ENCODE data around the gene GFAP. TPM values are rescaled to one million over a fixed set of nuclear protein-coding genes. Genes with fewer than 3 reads are reported as not detected.

Gene GFAP
- total and polyA plus RNA-seq, 4 donors = 0.24 to 0.42 (median 0.33) TPM; not detected in 1

DNA sequence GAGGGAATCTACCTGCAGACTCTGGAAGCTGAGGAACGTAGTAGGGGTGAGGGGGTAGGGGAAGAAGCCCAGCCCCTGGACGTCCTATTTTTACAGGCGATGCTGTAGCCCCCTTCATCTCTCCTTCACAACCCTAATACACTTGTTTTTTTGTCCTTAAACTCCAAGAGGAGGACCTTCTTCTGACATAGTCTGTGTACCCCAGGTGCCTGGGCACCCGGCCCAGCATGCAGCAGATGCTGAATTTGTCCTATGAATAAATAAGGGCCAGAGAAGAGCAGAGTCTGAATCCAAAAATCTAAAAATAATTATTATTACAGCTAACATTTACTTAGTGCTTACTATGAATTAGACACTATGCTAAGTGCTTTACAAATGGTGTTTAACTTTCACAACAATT lies 27.2 kb upstream of the GFAP start:
- no peaks in the 10 kb centered on the region for H3K36me3 ChIP-seq (ENCODE audit: control insufficient read depth in 4 of 4, insufficient read depth in 3 of 4, low read depth in 1 of 4, low read length in 3 of 4)
- H3K9me3 ChIP-seq (ENCODE audit: control insufficient read depth in 4 of 4, low read length in 3 of 4) = no peaks in the 10 kb centered on the region
- no peak for DNase-seq (ENCODE audit: low spot score)
- no peak for TF ChIP-seq FOXA2 (IDR thresholded peaks at IDR 0.05)
- TF ChIP-seq RAD21 (IDR thresholded peaks at IDR 0.05) = no peak
- TF ChIP-seq GABPA (IDR thresholded peaks at IDR 0.05 in 1 of 2, conservative IDR thresholded peaks at IDR 0.05 in 1 of 2) = no peak
- TF ChIP-seq ATF3 (IDR thresholded peaks at IDR 0.05) = no peak
- TF ChIP-seq NR2F2 (IDR thresholded peaks at IDR 0.05) = no peak
- no peak for TF ChIP-seq RXRA (IDR thresholded peaks at IDR 0.05)
- H3K9ac ChIP-seq (ENCODE audit: low read depth in 1 of 2, low read length in 2 of 2) = no peak overlapping the region
- peaks cover 3 to 5% (median 4%) of the 10 kb centered on the region in 4 donors for H3K4me1 ChIP-seq (ENCODE audit: control insufficient read depth in 4 of 4, insufficient read depth in 4 of 4, low read length in 3 of 4)
- no peaks in the 10 kb centered on the region for H3K27me3 ChIP-seq (ENCODE audit: control insufficient read depth in 4 of 4, insufficient read depth in 4 of 4, low read length in 3 of 4)
- H3K27ac ChIP-seq (ENCODE audit: low read depth in 1 of 2, low read length in 2 of 2) = no peak overlapping the region
- no peak overlapping the region for H3K4me3 ChIP-seq (ENCODE audit: low read depth in 1 of 3, low read length in 3 of 3)
- WGBS = 90% methylated on average over 4 of the region's 4 CpGs

DNA sequence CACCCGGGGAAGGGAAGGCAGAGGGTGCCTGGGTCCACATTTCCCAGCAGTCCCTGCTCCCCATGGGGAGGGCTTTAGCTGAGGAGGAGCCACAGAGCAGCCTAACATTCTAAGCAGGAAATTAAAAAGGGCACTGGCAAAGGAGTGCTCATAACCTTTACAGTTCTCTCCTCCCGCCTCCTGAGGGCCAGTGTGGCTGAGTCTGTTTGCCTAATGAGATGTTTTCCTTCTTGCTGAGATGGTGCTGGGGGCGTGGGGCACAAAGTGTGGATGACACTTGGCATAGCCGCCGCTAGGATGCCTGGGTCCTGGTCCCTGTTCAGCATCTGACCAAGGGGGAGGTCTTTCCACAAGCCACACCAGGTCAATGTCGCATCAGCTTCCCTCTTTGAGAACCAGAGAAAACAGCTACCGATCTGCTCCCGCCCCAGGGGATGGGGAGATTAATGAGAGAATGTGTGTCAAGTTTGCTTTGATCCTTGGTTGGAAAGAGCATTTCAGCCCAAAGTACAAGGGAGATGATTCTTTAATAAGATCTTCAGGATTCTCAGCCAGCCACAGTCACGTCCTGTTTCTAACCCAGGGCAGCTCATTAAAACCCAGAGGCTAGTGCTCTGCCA lies 26.5 kb upstream of the GFAP start:
- no peaks in the 10 kb centered on the region for H3K36me3 ChIP-seq (ENCODE audit: control insufficient read depth in 4 of 4, insufficient read depth in 3 of 4, low read depth in 1 of 4, low read length in 3 of 4)
- H3K4me1 ChIP-seq (ENCODE audit: control insufficient read depth in 4 of 4, insufficient read depth in 4 of 4, low read length in 3 of 4) = no peaks in the 10 kb centered on the region
- H3K4me3 ChIP-seq (ENCODE audit: low read depth in 1 of 3, low read length in 3 of 3) = no peak overlapping the region
- WGBS = 85% methylated on average over 9 of the region's 9 CpGs
- no peaks in the 10 kb centered on the region for H3K27me3 ChIP-seq (ENCODE audit: control insufficient read depth in 4 of 4, insufficient read depth in 4 of 4, low read length in 3 of 4)
- no peak overlapping the region for H3K9ac ChIP-seq (ENCODE audit: low read depth in 1 of 2, low read length in 2 of 2)
- no peak overlapping the region for H3K27ac ChIP-seq (ENCODE audit: low read depth in 1 of 2, low read length in 2 of 2)
- TF ChIP-seq SP1 (IDR thresholded peaks at IDR 0.05) = no peak
- no peak for TF ChIP-seq ZBTB33 (IDR thresholded peaks at IDR 0.05)
- no peak for DNase-seq (ENCODE audit: low spot score)
- no peaks in the 10 kb centered on the region for H3K9me3 ChIP-seq (ENCODE audit: control insufficient read depth in 4 of 4, low read length in 3 of 4)

DNA sequence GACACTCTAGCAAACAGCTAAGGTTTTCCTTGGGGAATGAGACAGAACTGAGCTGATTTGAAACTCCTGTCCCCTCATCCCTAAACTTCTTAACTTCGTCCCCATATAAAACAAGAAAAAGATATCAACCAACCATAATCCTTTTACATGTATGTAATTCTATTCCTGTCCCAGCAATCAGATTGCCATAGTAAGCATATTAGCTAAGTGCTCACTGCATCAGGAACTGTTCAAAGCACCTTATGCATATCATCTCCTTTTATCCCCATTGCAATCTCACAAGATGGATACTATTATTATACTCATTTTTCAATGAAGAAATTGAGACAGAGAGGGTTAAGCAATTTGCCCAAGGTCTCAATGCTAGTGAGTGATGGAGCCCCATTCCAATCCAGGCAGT lies 25.5 kb upstream of the GFAP start:
- Histone ChIP-seq H3K9me3 (ENCODE audit: control insufficient read depth in 4 of 4, low read length in 3 of 4) (no peaks in the 10 kb centered on the region), H3K27ac (ENCODE audit: low read depth in 1 of 2, low read length in 2 of 2) (no peak overlapping the region), H3K4me3 (ENCODE audit: low read depth in 1 of 3, low read length in 3 of 3) (no peak overlapping the region), H3K4me1 (ENCODE audit: control insufficient read depth in 4 of 4, insufficient read depth in 4 of 4, low read length in 3 of 4) (no peaks in the 10 kb centered on the region), H3K36me3 (ENCODE audit: control insufficient read depth in 4 of 4, insufficient read depth in 3 of 4, low read depth in 1 of 4, low read length in 3 of 4) (no peaks in the 10 kb centered on the region), H3K9ac (ENCODE audit: low read depth in 1 of 2, low read length in 2 of 2) (no peak overlapping the region), H3K27me3 (ENCODE audit: control insufficient read depth in 4 of 4, insufficient read depth in 4 of 4, low read length in 3 of 4) (no peaks in the 10 kb centered on the region)
- DNase-seq (ENCODE audit: low spot score) = no peak
- WGBS = 87% methylated on average over 1 of the region's 1 CpG
- TF ChIP-seq RAD21 (IDR thresholded peaks at IDR 0.05) (no peak), EGR1 (IDR thresholded peaks at IDR 0.05; ENCODE audit: low read depth in 2 of 2) (no peak), NR2F2 (IDR thresholded peaks at IDR 0.05) (no peak)

DNA sequence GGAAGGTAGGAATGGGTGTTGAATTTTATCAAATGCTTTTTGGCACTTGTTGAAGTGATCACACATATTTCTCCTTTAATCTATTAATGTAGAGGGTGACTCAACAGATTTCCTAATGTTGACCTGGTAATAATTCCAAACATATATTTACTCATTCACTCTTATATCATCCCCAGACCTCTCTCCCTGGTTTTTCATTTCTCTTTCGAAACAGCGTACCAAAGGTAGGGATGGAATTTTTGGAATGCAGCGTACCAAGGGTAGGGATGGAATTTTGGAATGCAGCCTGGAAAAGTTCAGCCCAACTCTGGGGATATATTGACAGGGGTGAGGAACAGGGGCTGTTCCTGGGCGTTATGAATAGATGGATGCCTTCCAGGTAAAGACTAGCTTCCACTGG lies 25.0 kb upstream of the GFAP start:
- no peak for DNase-seq (ENCODE audit: low spot score)
- Histone ChIP-seq H3K4me3 (ENCODE audit: low read depth in 1 of 3, low read length in 3 of 3) (no peak overlapping the region), H3K9me3 (ENCODE audit: control insufficient read depth in 4 of 4, low read length in 3 of 4) (no peaks in the 10 kb centered on the region), H3K27me3 (ENCODE audit: control insufficient read depth in 4 of 4, insufficient read depth in 4 of 4, low read length in 3 of 4) (no peaks in the 10 kb centered on the region), H3K27ac (ENCODE audit: low read depth in 1 of 2, low read length in 2 of 2) (no peak overlapping the region), H3K36me3 (ENCODE audit: control insufficient read depth in 4 of 4, insufficient read depth in 3 of 4, low read depth in 1 of 4, low read length in 3 of 4) (no peaks in the 10 kb centered on the region), H3K9ac (ENCODE audit: low read depth in 1 of 2, low read length in 2 of 2) (no peak overlapping the region), H3K4me1 (ENCODE audit: control insufficient read depth in 4 of 4, insufficient read depth in 4 of 4, low read length in 3 of 4) (no peaks in the 10 kb centered on the region)
- TF ChIP-seq JUND (IDR thresholded peaks at IDR 0.05) = peak in 1 of 2 donors; percentile 20
- TF ChIP-seq YY1 (IDR thresholded peaks at IDR 0.05) = no peak
- 46% methylated on average over 4 of the region's 4 CpGs for WGBS

Measured in liver (tissue), 9 donors.